Liver (tissue), 3 donors: Measurements from ENCODE around the gene SHB.

Experiments used
- EGR1 ChIP-seq, 2 donors: IDR thresholded peaks; 2 replicates each; pipeline ENCODE4 v1.6.1; 2016 to 2018; ENCODE audit warnings: antibody characterized with exemption in 2 of 2, low read depth in 2 of 2
- FOXA2 ChIP-seq: IDR thresholded peaks from 2 replicates; pipeline ENCODE4 v1.6.1; 2016; ENCODE audit warnings: antibody characterized with exemption
- GABPA ChIP-seq, 2 donors: IDR thresholded peaks in 1 of 2; conservative IDR thresholded peaks in 1 of 2; 2 replicates each; pipeline ENCODE4 v1.6.1; 2016; ENCODE audit warnings: antibody characterized with exemption in 2 of 2, mild to moderate bottlenecking in 1 of 2, moderate library complexity in 1 of 2
- HNF4A ChIP-seq, 2 donors: conservative IDR thresholded peaks; 2 replicates each; pipeline ENCODE4 v1.6.1; 2016; ENCODE audit warnings: antibody characterized with exemption in 2 of 2, mild to moderate bottlenecking in 2 of 2
- JUND ChIP-seq, 2 donors: IDR thresholded peaks; 2 replicates each; pipeline ENCODE4 v1.6.1; 2016; ENCODE audit warnings: antibody characterized with exemption in 2 of 2
- RAD21 ChIP-seq, 2 donors: IDR thresholded peaks; 2 replicates each; pipeline ENCODE4 v1.6.1; 2016; ENCODE audit warnings: antibody characterized with exemption in 2 of 2, mild to moderate bottlenecking in 2 of 2
- RXRA ChIP-seq, 2 donors: IDR thresholded peaks; 2 replicates each; pipeline ENCODE4 v1.6.1; 2017 to 2018; ENCODE audit warnings: antibody characterized with exemption in 2 of 2, mild to moderate bottlenecking in 1 of 2
- SP1 ChIP-seq: IDR thresholded peaks from 2 replicates; pipeline ENCODE4 v1.6.1; 2018; ENCODE audit warnings: antibody characterized with exemption, mild to moderate bottlenecking
- TAF1 ChIP-seq: conservative IDR thresholded peaks from 2 replicates; pipeline ENCODE4 v1.6.1; 2016; ENCODE audit warnings: antibody characterized with exemption, mild to moderate bottlenecking
- YY1 ChIP-seq: IDR thresholded peaks from 2 replicates; pipeline ENCODE4 v1.6.1; 2016; ENCODE audit warnings: antibody characterized with exemption, mild to moderate bottlenecking
- TF ChIP-seq, protein P1 (sequence below): fragments of 150-350 bp; IDR thresholded peaks from 2 replicates; pipeline ENCODE4 v1.5.1; 2017; ENCODE audit warnings: improper control_type of control experiment, low read depth, low read length; ENCODE audit not compliant: missing input control
- TF ChIP-seq, protein P2 (sequence below): IDR thresholded peaks from 2 replicates; pipeline ENCODE4 v1.6.1; 2016; ENCODE audit warnings: antibody characterized with exemption, mild to moderate bottlenecking
- TF ChIP-seq, protein P3 (sequence below): IDR thresholded peaks from 2 replicates; pipeline ENCODE4 v1.6.1; 2016; ENCODE audit warnings: antibody characterized with exemption
- TF ChIP-seq, protein P4 (sequence below): IDR thresholded peaks from 2 replicates; pipeline ENCODE4 v1.6.1; 2016; ENCODE audit warnings: antibody characterized with exemption
- donor health status: healthy.
- donor health status: healthy.

DNA sequence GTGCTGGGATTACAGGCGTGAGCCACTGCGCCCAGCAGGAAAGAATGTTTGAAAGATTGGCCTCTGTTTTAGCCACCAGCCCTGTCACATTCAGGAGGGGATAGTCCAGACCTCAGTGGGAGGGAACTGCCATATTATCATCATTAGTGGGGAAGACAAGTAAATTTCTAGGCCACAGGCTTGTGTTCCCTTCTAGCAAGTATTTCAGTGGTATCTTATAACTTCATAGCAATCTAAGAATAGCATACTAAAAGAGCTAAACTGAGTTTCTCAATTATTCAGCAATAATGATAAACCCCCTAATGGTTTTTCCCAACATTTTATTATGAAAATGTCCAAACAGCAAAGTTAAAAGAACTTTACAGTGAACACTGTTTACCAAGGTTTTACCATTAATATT is 195.1 kb downstream of the SHB start:
- no peak for TF ChIP-seq HNF4A (conservative IDR thresholded peaks at IDR 0.05)
- TF ChIP-seq, protein P1, sequence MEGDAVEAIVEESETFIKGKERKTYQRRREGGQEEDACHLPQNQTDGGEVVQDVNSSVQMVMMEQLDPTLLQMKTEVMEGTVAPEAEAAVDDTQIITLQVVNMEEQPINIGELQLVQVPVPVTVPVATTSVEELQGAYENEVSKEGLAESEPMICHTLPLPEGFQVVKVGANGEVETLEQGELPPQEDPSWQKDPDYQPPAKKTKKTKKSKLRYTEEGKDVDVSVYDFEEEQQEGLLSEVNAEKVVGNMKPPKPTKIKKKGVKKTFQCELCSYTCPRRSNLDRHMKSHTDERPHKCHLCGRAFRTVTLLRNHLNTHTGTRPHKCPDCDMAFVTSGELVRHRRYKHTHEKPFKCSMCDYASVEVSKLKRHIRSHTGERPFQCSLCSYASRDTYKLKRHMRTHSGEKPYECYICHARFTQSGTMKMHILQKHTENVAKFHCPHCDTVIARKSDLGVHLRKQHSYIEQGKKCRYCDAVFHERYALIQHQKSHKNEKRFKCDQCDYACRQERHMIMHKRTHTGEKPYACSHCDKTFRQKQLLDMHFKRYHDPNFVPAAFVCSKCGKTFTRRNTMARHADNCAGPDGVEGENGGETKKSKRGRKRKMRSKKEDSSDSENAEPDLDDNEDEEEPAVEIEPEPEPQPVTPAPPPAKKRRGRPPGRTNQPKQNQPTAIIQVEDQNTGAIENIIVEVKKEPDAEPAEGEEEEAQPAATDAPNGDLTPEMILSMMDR = no peak
- TF ChIP-seq, protein P2, sequence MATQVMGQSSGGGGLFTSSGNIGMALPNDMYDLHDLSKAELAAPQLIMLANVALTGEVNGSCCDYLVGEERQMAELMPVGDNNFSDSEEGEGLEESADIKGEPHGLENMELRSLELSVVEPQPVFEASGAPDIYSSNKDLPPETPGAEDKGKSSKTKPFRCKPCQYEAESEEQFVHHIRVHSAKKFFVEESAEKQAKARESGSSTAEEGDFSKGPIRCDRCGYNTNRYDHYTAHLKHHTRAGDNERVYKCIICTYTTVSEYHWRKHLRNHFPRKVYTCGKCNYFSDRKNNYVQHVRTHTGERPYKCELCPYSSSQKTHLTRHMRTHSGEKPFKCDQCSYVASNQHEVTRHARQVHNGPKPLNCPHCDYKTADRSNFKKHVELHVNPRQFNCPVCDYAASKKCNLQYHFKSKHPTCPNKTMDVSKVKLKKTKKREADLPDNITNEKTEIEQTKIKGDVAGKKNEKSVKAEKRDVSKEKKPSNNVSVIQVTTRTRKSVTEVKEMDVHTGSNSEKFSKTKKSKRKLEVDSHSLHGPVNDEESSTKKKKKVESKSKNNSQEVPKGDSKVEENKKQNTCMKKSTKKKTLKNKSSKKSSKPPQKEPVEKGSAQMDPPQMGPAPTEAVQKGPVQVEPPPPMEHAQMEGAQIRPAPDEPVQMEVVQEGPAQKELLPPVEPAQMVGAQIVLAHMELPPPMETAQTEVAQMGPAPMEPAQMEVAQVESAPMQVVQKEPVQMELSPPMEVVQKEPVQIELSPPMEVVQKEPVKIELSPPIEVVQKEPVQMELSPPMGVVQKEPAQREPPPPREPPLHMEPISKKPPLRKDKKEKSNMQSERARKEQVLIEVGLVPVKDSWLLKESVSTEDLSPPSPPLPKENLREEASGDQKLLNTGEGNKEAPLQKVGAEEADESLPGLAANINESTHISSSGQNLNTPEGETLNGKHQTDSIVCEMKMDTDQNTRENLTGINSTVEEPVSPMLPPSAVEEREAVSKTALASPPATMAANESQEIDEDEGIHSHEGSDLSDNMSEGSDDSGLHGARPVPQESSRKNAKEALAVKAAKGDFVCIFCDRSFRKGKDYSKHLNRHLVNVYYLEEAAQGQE = no peak
- no peak for TF ChIP-seq RAD21 (IDR thresholded peaks at IDR 0.05)
- no peak for TF ChIP-seq RXRA (IDR thresholded peaks at IDR 0.05)
- TF ChIP-seq, protein P3, sequence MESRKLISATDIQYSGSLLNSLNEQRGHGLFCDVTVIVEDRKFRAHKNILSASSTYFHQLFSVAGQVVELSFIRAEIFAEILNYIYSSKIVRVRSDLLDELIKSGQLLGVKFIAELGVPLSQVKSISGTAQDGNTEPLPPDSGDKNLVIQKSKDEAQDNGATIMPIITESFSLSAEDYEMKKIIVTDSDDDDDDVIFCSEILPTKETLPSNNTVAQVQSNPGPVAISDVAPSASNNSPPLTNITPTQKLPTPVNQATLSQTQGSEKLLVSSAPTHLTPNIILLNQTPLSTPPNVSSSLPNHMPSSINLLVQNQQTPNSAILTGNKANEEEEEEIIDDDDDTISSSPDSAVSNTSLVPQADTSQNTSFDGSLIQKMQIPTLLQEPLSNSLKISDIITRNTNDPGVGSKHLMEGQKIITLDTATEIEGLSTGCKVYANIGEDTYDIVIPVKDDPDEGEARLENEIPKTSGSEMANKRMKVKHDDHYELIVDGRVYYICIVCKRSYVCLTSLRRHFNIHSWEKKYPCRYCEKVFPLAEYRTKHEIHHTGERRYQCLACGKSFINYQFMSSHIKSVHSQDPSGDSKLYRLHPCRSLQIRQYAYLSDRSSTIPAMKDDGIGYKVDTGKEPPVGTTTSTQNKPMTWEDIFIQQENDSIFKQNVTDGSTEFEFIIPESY = no peak
- TF ChIP-seq SP1 = no peak
- TF ChIP-seq YY1 = no peak
- no peak for TF ChIP-seq EGR1 (IDR thresholded peaks at IDR 0.05; ENCODE audit: low read depth in 2 of 2)
- TF ChIP-seq GABPA (IDR thresholded peaks at IDR 0.05 in 1 of 2, conservative IDR thresholded peaks at IDR 0.05 in 1 of 2) = no peak
- no peak for TF ChIP-seq TAF1
- TF ChIP-seq, protein P4, sequence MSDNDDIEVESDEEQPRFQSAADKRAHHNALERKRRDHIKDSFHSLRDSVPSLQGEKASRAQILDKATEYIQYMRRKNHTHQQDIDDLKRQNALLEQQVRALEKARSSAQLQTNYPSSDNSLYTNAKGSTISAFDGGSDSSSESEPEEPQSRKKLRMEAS = no peak
- TF ChIP-seq JUND (IDR thresholded peaks at IDR 0.05) = no peak
- no peak for TF ChIP-seq FOXA2
